Measurements from ENCODE around the gene SVIL. TPM values are rescaled to one million over a fixed set of nuclear protein-coding genes. Genes with fewer than 3 reads are reported as not detected.

SVIL gene
- total RNA-seq, 1 experiment from 2014 or later = 15.3 TPM

GRCh38 chr10:29522918-29523317, 111.9 kb downstream of the SVIL start:
- no peak overlapping the region for H2BK12ac ChIP-seq (ENCODE audit: insufficient read length, low read depth, low read length)

More at GRCh38 chr10:29522918-29523317, 111.9 kb downstream of the SVIL start:
- no peak overlapping the region for H3T11ph ChIP-seq (ENCODE audit: low read length)
- Mint-ChIP-seq H3K4me1 (peaks cover 0 to 11% of the 10 kb centered on the region in 2 experiments; a peak in 2 of 4 replicates), H3K9me3 (no peaks in the 10 kb centered on the region), H3K36me3 (ENCODE audit: insufficient read depth in 1 of 3, low read depth in 3 of 3) (peaks cover 0 to 44% (median 19%) of the 10 kb centered on the region in 3 experiments; a peak in 5 of 7 replicates), H3K27me3 (ENCODE audit: low read depth) (no peaks in the 10 kb centered on the region), H3K27ac (no peak overlapping the region), H3K4me3 (no peak overlapping the region)
- H3K9ac ChIP-seq (ENCODE audit: extremely low read depth, insufficient read length, low read length) = no peak overlapping the region
- H2BK120ac ChIP-seq (ENCODE audit: low read depth, low read length, poor library complexity, severe bottlenecking) = no peak overlapping the region
- no peaks in the 10 kb centered on the region for H3K79me1 ChIP-seq (ENCODE audit: insufficient read depth, low read depth, low read length, poor library complexity, severe bottlenecking)
- no peaks in the 10 kb centered on the region for H3K4me1 ChIP-seq (ENCODE audit: insufficient read depth, low read length)
- no peak overlapping the region for H3K56ac ChIP-seq (ENCODE audit: insufficient read length, low read depth, low read length)
- H2AK5ac ChIP-seq (ENCODE audit: insufficient read length, low read length) = no peak overlapping the region
- no peaks in the 10 kb centered on the region for H4K20me1 ChIP-seq (ENCODE audit: control insufficient read depth, insufficient read depth, insufficient read length)
- H3K14ac ChIP-seq (ENCODE audit: insufficient read depth, low read length) = no peak overlapping the region
- no peak overlapping the region for H2BK15ac ChIP-seq (ENCODE audit: low read depth, low read length)
- no peak overlapping the region for H3K23ac ChIP-seq (ENCODE audit: insufficient read length, low read depth, low read length)
- no peak overlapping the region for H3K27ac ChIP-seq (ENCODE audit: insufficient read length, low read depth, low read length)
- 100% methylated on average over 1 of the region's 4 CpGs for WGBS (ENCODE audit: extremely low coverage, insufficient read length, low lambda C conversion rate)
- no peak overlapping the region for H2BK20ac ChIP-seq (ENCODE audit: low read depth, low read length, poor library complexity, severe bottlenecking)
- H2AFZ ChIP-seq (ENCODE audit: low read length) = no peak overlapping the region
- no peak overlapping the region for H2BK5ac ChIP-seq (ENCODE audit: insufficient read length, low read length)
- H3K79me2 ChIP-seq (ENCODE audit: insufficient read depth, low read length) = no peaks in the 10 kb centered on the region
- no peaks in the 10 kb centered on the region for H3K9me3 ChIP-seq (ENCODE audit: control insufficient read depth, low read depth, low read length)
- no peaks in the 10 kb centered on the region for H3K23me2 ChIP-seq (ENCODE audit: insufficient read length, low read depth, low read length, poor library complexity, severe bottlenecking)
- no peak overlapping the region for H3K4me2 ChIP-seq (ENCODE audit: insufficient read depth, insufficient read length, low read length)
- H3K18ac ChIP-seq (ENCODE audit: insufficient read length, low read depth, low read length) = no peak overlapping the region
- no peaks in the 10 kb centered on the region for H3K27me3 ChIP-seq (ENCODE audit: insufficient read depth, low read length)
- H4K5ac ChIP-seq (ENCODE audit: insufficient read length, low read depth, low read length) = no peak overlapping the region
- H3K4ac ChIP-seq (ENCODE audit: low read depth, low read length) = no peak overlapping the region
- H4K91ac ChIP-seq (ENCODE audit: insufficient read length, low read depth, low read length) = no peak overlapping the region
- DNase-seq = no peak
- TF ChIP-seq CTCF (conservative IDR thresholded peaks at IDR 0.05) = no peak
- no peak overlapping the region for H4K8ac ChIP-seq (replicated peaks; ENCODE audit: insufficient read length, low read depth, low read length)
